GM18520 (cell line): Measurements from ENCODE around the gene DTNBP1.

ENCODE experiments used
- ATAC-seq: cut with Tn5 transposase; IDR thresholded peaks from one replicate; pipeline ENCODE4 v1.9.1; 2021; ENCODE audit not compliant: unreplicated experiment

DTNBP1 gene

DNA sequence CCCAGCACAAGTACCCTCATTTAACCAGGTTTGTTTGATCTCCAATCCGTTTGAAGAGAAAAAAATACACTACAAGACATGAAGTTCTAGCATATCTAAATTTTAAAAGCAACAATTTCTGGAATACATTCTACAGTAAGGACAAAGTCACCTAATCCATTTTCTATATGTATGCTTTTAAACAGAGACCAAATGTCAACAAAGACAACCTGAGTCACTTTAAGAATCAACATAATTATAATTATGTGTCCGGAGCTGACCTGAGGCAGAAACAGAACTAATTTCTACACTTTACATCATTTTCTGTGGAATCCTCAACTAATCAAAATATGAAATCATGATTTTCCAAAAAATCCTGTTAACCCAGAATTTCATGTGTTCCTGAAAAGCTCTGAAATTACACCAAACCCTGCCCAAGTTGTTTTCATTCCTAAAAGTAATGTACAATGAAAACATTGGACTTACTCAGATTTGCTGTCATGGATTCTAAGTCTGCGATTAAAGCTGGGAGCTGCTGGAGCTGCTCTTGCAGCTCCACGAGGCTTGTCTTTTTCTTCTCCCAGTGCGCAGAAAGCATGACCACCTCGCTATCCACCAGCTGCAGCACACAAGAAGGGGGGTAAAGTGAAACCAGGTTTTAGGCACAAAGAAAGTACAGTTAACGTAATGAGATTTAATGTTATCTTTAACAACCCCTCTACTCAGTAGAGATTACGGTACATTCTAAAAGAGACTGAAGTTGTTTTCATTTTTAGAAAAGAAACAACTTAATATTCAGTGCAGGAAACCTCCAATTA, 35.8 kb downstream of the DTNBP1 start:
- ATAC-seq = no peak

DNA sequence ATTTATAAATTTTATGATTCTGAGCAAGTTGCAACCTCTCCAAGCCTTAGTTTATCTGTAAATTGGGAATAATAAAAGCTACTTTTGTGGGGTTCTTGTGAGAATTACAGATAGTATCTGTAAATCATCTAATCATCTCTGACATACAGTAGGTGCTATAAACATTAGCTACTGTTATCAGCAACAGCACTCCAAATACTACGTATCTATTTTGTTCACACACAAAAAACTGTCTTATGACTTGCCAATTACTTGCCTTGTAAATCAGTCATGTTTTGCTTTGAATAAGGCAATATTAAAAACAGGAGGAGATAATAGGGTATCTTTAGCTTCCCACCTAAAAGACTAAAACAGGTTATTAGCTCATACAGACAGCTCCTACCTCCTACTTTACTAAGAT, 36.7 kb downstream of the DTNBP1 start:
- no peak for ATAC-seq

DNA sequence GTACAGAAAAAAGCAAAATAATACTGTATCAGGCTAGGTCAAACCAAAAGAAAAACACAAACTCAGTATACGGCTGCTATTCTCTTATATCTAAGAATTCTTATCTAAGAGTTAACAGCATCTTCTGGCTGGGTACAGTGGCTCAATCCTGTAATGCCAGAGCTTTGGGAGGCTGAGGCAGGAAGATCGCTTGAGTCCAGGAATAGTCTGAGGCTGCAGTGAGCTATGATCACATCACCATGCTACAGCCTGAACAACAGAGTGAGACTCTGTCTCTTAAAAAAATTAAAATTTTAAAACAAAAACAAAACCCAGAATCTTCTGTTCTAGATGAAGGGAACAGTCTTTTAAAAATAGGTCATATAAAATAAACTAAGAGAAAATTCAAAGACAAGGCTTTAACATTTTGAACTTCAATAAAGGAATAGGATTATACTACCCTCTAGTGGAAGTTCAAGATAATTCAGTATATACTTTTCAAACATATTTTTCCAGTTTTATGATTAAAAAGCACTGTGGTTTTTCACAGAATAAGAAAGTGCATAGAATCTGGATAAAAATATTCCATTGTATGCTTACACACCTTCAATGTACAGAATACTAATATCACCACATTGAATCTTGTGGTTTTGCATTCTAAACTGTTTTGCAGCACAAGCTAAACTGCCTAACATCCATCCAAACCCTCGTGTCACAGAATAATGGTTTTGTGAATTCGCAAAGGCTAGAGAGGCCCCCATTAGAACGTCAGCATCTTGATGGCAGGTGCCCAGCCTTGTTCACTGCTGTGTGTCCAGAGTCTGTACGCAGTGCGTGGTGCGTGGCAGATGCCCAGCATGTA, 39.3 kb downstream of the DTNBP1 start:
- ATAC-seq = no peak

DNA sequence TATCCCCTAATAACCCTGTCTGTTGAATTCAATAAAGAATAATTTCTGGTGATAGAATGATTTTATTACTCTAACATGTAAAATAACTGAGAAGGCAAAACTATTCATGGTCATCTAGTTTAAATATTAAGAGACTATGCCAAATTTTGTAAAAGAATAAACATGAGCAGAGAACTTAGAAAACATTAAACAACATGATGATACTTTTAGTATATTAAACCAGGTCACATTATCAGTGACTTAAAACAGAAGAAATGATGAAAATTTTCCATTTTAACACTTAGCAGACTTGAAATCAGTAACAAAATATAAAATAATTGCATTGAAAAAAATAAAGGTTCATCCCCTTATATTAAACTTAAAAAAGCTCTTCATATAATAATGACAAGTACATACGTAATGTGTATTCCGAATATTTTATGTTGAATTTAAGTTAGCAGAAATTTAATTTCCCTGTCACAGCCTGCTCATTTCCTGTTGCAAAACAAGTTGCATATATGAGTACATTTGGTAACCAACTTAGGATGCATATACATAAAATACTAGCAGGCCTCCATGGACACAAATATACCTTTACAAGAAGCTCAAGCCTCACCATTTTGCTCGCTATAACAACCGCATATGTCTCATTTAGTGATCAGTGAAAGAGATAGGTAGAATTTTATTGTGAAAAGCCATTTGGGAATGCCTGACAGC, 40.6 kb downstream of the DTNBP1 start:
- no peak for ATAC-seq

DNA sequence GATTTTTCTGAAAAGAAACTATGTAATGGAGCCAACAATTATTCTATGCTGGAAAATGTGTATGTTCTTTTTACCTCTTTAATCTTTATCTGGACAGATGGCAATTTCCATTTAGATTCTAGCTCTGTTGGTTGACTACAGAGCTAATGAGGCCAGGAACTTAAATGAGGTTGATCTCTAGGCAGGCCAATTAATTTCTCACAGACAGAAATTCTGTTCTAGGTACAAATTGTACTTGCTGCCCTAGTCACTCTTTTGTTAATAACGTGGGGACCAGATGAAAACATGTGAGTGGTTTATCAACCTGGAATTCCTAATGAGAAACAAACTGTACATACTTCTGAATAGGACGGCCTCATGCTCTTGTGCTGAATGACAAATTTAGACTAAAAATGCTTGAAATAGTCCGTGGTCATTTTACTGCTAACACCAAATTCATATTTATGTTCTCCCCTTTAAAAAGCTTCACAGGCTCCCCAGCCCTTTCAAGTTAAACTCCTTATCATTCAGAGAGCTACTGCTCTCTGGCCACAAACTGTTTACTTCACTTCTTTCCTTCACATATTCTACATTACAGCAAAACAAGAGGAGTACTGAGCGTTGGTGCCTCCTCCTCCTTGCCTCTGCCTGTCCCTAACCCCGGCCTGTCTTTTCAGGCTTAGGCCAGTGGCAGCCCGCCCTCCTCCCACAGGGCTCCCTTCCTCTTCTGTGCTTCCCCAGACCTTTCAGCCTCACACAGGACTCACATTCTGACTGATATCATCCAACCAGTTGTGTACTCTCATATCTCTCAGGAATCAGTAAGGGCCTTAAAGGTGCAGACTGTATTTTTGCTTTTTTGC, 41.4 kb downstream of the DTNBP1 start:
- ATAC-seq = peak; percentile 66

DNA sequence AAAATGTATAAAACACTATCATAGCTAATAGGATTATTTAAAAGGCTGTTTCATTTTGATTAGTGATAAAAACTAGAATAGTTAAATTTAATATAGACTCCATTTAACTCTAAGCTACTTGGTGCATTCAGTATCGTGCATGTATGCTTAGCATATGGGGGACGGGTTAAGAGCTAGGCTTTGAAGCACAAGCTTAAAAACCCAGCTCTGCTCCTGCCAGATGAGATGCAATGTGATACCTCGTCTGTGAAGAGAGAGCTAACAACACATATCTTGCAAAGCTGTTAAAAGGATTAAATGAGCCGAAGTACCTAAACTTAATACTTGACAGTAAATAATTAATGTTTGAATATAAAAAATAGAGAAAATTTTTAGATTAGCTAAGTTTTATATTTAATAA, 42.2 kb downstream of the DTNBP1 start:
- no peak for ATAC-seq

DNA sequence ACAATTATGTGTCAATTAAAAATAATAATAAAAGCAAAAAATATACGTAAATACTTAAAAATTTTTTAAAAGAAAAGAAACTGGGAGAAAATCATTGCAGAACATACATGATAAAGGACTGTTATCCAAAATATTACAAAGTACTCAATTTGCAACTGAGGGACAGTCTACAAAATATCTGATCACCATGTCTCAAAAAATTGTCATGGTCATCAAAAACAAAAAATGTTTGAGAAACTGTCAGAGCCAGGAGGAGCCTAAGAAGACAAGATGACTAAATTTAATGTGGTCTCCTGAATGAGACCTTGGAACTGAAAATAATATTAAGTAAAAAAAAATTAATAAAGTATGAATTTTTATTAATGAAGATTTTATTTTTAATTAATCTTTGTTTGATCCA, 43.5 kb downstream of the DTNBP1 start:
- no peak for ATAC-seq

DNA sequence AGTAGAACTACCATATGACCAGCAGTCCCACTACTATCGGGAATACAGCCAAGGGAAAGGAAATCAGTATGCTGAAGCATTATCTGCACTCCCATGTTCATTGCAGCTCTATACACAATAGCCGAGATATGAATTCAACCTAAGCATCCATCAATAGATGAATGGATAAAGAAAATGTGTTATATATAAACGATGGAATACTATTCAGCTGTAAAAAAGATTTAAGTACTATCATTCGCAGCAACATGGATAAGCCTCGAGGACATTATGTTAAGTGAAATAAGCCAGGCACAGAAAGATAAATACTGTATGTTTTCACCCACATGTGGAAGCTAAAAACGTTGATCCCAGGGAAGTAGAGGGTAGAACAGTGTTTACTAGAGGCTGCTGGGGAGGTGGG, 44.1 kb downstream of the DTNBP1 start:
- ATAC-seq = no peak

DNA sequence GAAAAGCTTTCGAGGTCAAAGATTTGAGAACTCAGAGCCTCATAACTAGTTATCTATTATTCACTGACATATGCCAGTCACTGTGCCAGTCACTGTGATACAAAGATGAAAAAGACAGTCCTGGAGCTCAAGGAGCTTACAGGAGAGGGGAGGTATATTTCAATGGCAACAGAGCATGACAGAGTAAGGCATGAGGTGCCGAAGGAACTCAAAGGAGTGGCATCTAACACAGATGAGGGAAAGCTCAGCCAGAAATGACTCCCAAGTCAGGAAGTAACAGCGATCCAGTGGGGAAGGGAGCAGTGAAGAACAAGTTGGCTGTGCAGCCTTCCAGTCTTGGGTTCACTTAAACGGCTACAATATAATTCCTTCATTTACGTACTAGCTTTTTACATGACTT, 46.6 kb downstream of the DTNBP1 start:
- no peak for ATAC-seq

DNA sequence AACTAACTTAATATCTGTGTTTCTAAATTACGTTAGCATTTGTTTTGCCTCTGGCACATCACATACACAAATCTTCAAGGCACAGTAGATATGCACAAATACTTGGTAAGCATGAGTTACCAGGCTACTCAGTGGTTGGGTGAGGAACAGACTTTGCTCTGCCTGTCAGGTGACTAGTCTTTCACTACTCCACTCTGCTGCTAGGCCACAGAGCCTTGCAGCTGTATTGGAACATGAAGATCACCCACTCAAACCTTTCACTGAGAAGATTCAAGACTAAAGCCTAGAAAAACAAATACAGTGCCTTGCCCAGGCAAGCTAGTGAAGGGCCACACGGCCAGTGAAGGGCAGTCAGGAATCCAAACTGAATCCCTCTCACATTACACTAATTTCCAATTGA, 47.0 kb downstream of the DTNBP1 start:
- ATAC-seq = peak; percentile 54

DNA sequence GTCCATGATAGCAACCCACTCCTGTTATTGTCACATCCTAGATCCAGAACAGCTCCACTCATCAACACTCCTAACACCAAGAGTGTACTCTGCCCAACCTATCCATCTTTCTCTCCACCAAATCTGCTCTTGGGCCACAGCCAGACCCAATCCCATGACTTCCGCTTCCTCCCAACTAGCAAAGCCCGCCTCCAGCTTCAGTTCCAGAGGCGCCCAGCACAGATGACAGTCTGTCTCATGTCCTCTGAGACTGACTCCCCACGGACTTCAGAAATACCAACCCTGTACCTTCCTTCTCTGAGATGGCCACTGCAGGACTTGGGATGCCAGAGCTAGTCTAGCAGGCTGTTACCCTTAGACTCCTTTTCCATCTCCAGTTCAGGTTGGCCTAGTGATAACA, 48.6 kb downstream of the DTNBP1 start:
- ATAC-seq = no peak

DNA sequence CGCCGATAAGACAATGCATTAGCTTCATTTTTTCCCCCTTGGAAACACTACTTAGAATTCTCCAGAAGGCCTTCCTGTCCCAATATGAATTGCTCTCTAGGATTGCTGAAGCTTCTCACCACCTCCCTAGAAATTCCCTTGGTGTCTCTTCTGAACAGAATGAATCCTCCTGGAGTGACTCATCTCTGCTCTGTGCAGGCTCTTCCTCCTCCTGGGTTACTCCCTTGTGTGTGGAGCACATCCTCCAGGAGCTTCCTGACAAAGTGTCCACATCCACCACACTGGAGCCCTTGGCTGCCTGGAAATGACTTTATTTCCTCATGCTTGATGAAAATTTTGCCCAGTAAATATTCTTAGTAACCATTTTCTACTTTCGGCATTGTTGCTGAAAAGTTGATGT, 54.4 kb downstream of the DTNBP1 start:
- no peak for ATAC-seq

DNA sequence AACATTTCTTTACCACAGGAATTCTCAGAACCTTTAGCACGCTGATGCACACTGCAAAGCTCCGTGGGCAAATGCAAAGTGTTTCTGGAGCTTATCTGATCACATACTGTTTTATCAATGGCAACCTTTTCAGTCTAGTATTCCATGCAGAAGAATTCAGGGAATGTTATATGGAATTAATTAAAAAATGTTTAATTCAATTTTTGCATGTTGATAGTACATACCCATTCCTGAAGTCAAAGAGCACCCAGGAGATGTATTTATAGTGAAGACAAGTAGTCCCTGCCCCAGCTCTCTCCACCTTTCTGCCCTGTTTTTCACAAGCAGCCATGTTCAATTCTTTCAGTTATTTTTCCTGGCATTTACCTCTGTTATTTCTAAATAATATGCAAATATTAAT, 55.2 kb downstream of the DTNBP1 start:
- ATAC-seq = no peak

DNA sequence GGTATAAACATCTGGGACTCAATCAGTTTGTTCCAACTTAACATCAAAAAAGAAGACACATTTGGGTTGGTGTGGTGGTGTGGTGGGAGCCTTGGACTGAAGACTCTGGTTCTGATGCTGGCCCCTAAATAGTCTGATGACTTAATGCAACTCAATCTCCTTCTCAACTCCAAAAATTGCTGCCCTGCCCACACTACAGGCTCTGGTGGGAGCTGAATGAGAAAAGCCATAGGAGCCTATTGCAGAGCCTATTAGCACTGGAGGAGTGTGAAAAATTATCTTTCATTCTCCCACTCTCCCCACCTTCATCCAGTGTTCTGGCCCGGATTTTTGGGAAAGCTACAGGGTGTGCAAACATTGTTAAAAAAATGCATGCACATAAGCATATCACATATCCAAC, 56.5 kb downstream of the DTNBP1 start:
- ATAC-seq = no peak

DNA sequence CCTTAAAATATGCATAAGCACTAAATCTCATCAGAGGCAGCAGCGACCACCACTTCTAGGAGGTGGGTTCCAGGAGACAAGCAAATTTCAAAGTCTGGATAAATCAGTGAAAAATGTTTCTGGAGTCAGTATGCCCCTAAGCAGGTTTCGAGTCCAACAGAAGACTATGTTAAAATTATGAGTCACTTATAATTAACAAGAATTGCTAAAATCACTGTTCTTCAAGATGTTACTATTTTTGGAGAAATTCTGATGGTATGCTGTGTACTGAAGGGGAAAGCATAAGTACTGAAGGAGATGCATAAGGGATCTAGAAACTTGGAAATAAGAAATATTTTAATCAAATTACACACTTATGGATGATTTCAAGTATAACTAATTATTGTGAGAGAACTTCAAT, 58.0 kb downstream of the DTNBP1 start:
- ATAC-seq = no peak

DNA sequence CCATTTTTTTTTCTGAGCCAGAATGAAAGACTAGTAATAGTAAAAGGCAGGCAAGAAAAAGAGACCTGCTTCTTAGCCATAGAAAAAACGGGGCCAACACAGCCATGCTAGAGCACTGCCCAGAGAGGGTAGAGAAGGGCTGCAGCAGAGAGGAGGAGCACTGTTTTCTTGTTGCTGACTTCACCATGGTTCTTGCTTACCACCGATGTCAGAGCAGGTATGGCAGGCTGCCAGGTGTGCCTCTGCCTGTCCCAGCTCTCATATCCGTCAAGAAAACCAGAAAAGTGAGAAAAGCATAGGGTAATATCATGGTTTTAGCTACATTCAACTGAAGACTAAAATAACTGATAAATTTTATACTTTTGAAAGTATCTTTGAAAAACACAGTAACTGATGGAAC, 60.7 kb downstream of the DTNBP1 start:
- no peak for ATAC-seq

DNA sequence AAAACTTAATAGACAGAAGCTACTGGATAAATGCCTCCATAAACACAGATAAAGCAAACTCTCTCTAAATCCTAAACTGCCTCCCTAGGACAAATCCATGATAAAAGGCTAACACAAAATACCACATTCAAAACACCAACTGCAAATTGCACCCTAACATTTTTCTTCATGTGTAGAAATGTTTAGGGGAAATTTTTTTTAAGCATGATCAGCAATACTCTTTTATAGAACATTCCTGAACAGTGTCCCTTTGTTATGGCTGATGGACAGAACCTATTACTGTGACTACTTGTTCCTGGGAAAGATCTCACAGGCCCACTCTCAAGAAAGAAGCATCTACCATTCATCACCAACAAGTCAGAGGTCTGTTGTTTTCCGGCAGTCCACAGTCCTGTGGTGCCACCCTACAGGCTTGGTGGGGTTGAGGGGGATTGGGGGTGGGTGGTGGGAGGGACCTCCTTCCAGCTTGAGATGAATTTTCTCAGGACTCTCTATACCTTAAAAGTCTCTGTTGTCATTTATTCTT, 64.5 kb downstream of the DTNBP1 start:
- no peak for ATAC-seq

DNA sequence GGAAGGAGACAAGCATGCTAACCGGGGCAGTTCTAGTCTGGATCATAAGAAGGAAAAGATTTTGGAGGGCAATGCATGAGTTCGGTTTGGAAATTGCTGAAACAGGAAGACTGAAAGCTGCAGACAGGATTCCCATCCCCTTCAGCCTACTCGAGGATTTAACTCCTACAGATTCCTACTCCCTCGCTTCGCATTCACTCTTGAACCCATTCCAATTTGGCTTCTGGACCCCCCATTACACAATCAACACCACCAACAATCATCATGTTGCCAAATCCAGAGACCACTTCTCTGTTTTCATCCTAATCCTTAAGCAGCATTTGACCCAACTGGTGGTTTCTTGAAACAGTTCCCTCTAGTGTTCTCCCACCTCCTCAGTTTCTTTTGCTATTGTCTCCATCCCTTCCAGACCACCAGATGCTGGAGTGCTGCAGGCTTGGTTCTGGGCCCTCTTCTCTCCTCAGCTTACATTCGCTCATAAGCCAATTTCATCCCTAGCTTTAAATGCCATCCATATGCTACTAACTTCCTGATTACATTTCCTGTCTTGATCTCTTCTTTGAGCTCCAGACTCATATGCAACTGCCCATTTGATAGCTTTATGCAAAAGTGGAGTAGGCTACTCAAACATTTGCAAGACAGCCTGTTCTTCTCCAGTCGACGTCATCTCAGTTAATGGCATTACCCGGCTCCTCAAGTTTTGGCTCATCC, 66.5 kb downstream of the DTNBP1 start:
- ATAC-seq = no peak

DNA sequence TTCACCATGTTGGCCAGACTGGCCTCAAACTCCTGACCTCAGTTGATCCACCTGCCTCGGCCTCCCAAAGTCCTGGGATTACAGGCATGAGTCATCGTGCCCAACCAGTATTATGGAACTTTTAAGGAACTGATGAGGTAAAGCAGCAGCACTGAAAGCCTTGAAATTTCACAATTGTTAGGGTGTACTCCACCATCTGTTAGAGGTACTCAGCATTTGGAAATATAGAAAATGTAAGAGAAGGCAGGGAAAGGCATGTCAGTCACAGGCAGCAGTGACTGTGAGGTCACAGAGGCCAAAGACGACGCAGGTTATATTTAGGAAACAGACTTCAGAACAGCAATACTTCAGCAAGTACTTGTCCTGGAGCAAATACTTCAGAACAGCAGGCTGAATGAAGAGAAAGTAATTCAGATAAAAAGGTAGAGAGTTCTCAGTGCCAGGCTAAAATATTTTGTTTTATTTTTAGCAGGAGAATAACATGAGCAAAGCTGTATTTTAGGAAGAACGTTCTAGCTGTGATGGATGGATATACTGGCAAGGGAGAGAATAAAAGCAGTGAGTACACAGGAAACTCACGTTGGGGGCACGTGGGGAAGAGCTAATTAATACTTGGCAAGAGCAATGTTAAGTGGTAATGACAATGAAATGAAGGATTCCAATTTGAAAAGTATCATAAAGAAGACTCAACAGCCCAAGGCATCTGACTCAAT, 67.2 kb downstream of the DTNBP1 start:
- no peak for ATAC-seq
